A172 (cell line): ENCODE results near the gene GLP2R. TPM values are rescaled to one million over a fixed set of nuclear protein-coding genes. Genes with fewer than 3 reads are reported as not detected.

Experiments used
- DNase-seq: peaks from one replicate; pipeline ENCODE4 v3.0.0-alpha.2; 2015; ENCODE audit warnings: low spot score
- total RNA-seq: library from RNA; depleted of rRNA; stranded (reverse); fragments of >200 nt; shearing (Covaris generic); gene quantifications from 2 replicates; pipeline ENCODE4 v1.2.3, GENCODE V29; 2014; rRNA removed

GLP2R gene
- total RNA-seq, 1 experiment from 2014 or later: 0.50 TPM

DNA sequence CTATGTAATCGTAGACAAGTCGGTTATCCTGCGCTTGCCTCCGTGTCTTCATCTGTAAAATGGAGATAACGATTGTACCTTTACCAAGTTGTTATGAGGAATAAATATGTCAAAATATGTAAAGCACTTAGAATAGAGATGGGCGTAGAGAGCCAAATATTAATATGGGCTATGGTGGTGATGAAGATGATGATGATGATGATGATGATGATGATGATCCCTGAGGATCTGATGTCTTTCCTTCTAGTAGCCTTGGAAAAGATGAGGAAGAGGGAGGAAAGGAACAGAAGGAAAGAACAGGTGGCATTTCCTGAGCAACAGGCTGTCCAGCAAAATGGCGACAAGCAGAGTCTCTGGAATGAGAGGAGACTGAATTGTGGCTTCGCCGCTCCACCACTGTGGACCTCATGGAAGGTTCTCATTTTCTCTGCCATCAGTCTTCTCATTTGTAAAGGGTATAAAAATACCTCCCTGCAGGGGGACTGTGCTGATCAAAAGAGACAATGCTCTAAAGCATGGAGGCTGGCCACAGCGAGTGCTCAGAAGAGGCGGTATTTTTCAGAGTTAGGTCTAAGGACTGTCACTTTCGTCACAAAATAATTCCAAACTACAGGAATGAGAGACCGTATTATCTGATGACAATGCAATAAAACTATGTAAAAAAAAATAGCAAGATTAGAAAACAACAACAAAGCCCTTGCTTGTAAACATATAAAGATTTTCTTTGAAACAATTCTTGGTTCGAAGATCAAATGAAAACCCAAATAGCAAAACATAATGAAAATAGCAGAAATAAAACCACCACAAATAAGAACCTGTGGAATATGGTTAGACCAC lies 96.5 kb downstream of the GLP2R start:
- no peak for DNase-seq

DNA sequence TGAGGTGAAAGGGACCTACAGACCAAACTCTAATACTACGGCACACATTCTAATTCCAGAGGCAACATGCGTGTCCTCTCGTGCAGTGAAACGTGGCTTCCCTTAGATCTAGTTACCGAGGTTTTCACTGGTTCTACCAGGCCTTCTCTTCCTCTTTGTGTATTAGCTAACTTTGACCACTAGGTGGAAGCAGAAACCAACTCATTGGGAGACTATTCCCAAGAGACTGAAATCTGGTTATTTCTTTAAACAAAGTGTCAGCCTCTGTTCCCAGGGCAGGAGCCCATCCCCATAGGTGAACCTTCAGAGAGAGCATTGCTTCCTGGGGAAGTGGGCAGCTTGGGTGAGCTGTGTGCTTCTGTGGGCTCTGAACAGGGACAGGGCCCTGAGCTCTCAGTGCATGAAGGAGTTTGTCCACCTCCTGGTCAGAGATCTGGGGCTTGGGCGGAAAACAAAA lies 99.0 kb downstream of the GLP2R start:
- DNase-seq: peak; percentile 71

- DNase-seq: no peak
These were observed 99.7 kb downstream of the GLP2R start for GRCh38 chr17:9925457-9925856.

DNA sequence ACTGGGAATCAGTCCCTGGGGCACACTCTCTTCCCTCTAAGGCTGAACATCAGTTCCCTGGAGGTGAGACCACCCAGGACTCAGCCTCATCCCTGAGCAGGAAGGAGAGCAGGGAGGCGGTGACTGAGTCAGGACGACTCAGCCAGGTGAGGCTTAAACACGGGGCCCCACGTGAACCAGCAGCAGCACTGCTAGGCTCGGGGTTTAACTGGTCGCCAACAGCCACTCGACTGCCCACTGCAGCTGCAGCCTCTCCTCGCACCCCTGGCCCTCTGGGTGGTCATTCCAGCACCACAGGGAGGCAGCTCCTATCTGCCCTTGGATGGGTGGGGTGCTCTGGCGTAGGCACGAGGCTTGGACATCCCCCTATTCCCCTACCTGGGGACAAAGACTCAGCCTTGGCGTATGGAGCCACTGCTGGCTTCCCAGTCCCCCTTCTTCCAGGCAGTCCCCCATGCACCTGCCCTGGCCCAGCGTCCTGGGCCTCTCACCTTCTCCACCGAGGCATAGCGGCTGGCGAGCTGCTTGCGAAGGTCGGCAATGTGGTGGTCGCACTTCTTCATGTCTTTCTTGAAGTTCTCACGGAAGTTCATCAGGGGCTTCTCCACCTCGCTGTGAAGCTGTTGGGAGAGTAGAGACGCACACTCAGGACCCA lies 100.6 kb downstream of the GLP2R start:
- no peak for DNase-seq

DNA sequence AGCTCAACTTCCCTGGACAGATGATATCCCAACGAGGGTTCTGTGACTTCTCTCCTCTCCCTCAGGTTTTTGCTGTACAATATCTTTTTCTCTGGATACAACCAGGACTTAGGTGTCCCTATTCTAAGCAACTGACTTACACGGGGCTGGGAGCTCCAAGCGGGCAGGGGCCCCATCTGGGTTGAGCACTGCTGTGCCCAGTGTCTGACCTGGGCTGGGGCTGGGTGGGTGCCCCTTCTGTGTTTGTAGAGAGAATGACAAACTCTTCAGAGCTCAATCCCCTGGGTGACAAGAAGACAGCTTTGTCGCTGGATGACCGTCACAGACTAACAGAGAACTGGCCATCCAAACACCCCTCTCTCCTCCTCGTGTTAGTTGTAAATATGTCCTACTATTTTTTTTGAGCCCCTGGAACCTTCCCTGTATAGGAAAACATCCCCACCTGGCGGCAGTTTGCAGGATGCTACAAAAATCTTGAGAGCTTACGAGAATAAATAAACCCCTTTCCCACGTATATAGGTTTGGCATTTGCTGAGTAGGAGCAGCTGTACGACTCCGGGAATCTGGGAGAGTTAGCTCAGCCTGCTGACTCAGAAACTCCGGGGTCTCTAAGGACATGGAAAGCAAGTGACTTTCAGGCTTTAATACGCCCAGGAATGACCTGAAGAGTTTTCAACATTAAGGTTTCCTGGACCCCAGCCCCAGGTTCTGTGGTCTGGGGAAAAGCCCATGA lies 103.0 kb downstream of the GLP2R start:
- peak; percentile 81 for DNase-seq

DNA sequence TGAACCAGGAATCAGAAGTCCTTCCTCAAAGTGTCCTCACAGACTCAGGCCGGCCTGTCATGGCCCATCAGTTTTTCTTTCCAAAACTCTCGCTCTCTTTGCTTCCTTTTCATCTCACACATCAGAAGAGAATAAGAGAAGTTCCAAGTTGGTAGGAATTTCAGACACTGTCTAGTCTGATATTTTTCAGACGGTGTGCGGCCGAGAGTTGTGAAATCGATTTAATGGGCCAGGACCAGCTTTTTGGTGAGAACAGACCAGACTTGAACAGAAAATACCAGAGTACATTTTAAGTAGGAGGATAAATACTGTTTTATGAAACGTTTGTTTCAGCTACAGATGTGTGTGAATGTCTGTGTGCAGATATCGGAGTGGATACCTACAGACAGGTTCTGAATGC lies 104.1 kb downstream of the GLP2R start:
- no peak for DNase-seq

DNA sequence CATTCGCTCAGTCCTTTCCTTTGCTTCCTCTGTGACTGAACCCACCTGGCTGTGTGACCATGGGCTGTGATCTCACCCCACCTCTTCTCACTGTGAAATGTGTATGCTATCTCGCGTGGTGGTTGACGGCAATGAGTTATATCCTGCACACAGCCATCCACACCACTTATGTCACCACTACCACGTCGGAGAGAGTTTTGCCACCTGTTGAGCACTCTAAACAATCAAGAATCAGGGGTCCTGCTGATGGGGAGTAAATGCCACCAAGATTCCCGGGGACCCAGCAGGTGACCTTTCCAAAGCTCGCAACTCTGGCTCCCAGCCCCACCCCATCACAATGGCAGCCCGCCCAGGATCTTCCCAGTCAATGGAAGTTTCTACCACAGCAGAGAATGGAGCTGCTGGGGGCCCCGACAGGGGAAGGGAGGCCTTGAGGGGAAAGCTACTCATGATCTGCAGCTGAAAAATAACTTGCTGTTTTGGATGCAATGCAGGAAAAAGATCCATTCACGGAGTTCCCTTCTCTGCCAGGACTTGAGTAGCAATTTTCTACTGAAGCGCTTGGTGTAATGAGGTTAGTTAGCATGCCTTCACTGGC lies 105.5 kb downstream of the GLP2R start:
- DNase-seq: no peak

DNA sequence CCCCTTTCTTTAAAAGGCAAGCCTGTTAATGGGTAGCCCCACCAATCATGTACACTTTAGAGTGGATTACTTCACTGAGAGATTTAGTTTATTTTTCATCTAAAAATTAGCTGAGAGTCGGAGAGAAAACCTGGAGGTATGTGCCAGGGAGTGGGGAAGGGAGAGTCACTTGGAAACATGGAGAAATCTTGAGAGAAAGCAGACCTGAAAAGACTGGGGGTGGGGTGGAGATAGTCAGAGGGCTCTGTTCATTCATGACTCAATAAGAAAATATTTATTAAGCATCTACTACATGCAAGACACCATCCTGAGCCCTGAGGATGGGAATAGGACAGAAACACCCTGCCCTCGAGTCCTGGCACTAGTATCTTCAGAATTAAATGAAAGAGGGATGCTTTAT lies 106.8 kb downstream of the GLP2R start:
- no peak for DNase-seq

DNA sequence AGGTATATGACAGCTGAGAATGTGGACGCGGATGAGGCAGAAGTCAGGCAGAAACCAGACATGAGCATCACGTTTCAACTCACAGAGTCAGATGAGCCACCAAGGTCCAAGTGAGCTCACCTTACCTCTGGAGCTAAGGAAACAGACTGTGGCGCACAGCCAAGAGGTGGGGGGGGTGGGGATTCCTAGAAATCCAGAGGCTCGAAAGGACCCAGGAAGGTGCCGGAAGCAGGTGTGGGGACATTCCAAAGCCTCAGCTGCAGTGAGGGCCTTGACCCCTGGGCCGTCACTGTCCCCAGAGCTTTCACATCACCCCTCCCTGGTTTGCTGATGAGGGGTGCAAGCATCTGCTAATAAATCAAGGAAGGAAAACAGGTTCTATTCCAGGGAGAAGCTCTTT lies 108.6 kb downstream of the GLP2R start:
- DNase-seq: no peak

- no peak for DNase-seq
These were observed 109.7 kb downstream of the GLP2R start for GRCh38 chr17:9935408-9935807.

DNA sequence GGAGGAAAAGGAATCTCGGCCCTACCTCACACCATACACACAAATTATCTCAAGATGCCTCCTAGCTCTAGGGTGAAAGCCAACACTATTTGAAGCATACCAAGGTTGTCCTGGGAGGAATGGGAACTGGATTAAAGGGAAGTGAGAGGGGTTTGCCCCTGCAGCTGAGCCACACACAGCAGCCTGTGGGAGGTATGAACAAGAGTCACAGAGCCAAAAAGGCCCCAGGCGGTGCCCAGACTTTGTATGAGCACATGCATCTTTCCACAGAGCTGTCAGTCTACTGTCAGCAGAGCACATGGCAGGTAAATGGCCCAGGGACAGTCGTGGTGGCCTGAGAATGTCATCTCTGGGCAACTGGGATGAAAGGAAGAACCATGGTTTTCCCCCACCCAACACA lies 110.4 kb downstream of the GLP2R start:
- DNase-seq: no peak

DNA sequence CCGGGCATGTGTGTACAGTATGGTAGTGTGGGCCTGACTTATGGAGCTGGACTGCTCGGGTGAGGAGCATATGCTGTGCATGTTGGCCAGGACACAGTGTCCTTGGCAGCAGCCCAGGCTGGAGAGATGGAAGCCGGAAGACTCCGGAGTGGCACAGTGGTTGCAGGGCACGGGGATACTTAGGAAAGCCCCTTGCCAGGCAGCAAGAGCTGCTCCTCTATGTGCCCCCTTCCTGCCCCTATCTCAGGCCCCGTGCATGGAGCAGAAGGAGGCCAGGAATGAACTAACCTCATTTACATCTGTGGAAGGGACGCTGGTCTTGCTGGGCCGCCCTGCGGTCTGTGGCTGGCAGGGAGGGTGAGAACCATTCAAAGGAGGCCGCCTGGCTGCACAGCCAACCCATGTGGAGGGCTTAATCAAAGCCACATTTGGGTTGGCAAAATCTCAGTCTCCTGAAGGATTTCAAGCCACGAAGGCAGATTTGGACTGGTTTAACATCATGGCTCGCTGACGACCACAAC lies 111.6 kb downstream of the GLP2R start:
- DNase-seq: no peak

GRCh38 chr17:9937901-9938300 lies 112.2 kb downstream of the GLP2R start:
- no peak for DNase-seq

GRCh38 chr17:9938764-9939163 lies 113.0 kb downstream of the GLP2R start:
- no peak for DNase-seq

GRCh38 chr17:9940841-9941240 lies 115.1 kb downstream of the GLP2R start:
- DNase-seq: no peak

DNA sequence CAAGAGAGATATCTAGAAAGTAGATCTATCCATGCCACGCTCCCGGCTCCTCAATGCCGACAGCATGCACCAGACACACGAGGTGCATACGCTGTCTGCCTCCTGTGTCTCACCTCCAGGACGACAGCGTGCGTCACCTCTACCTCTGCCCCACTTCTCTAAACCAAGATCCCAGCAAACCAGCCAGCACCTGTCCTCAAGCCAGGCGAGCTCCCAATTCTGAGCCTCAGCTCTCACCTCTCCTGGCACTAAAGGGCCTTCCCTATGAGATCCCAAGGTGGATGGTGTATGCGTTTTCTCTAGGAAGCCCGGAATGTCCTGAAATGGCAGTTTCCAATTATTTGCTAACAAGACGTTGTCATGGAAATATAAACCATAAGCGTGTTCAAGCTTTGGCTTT lies 115.6 kb downstream of the GLP2R start:
- no peak for DNase-seq

Other genes starting within 250 kb of the GLP2R start
- 3.4 TPM in 1 of 2 replicates, not detected in the other for gene CFAP52, start 249.3 kb upstream of the GLP2R start, total RNA-seq
- 3.1 and 3.7 TPM in 2 replicates for gene USP43, start 180.4 kb upstream of the GLP2R start, total RNA-seq
- not detected in 2 replicates for gene DHRS7C, start 34.3 kb upstream of the GLP2R start, total RNA-seq
- gene GSG1L2, start 3.8 kb upstream of the GLP2R start, total RNA-seq: not detected in 2 replicates
- gene RCVRN, start 79.3 kb downstream of the GLP2R start, total RNA-seq: not detected in 2 replicates